ENCODE data around the gene MARCHF6. TPM values are rescaled to one million over a fixed set of nuclear protein-coding genes. Genes with fewer than 3 reads are reported as not detected.

Gene MARCHF6
- total and polyA plus RNA-seq, 9 of the 15 experiments (the other 6 are each of a cell fraction or from before 2014, with no cell fraction given): 74.1 to 456 (median 116) TPM

GRCh38 chr5:10317825-10318682 is 35.4 kb upstream of the MARCHF6 start (continued):
- no peak for TF ChIP-seq MIER1 (IDR thresholded peaks at IDR 0.05; ENCODE audit: low read depth)
- no peak for TF ChIP-seq ETS2 (tag; IDR thresholded peaks at IDR 0.05; ENCODE audit: borderline replicate concordance, poor library complexity, severe bottlenecking)
- TF ChIP-seq NFE2 (IDR thresholded peaks at IDR 0.05; ENCODE audit: low read depth): peak; percentile 59; the same call in 1 of the 2 replicates
- no peak for TF ChIP-seq RNF2 (IDR thresholded peaks at IDR 0.05)
- TF ChIP-seq NR1H2 (CRISPR knock-in tag; IDR thresholded peaks at IDR 0.05): no peak
- no peak for TF ChIP-seq NR2C1 (IDR thresholded peaks at IDR 0.05)
- TF ChIP-seq NR2C1 (tag; IDR thresholded peaks at IDR 0.05): no peak
- no peak for TF ChIP-seq HDAC6 (IDR thresholded peaks at IDR 0.05; ENCODE audit: low read depth, low read length)
- peak; percentile 56 for TF ChIP-seq FOSL1 (tag; conservative IDR thresholded peaks at IDR 0.05)
- no peak for TF ChIP-seq ZNF140 (CRISPR knock-in tag; IDR thresholded peaks at IDR 0.05)
- no peak for TF ChIP-seq ZNF449 (CRISPR knock-in tag; IDR thresholded peaks at IDR 0.05)
- no peak for TF ChIP-seq RFX7 (CRISPR knock-in tag; IDR thresholded peaks at IDR 0.05)
- 0 out of 4 replicates have a peak, but pooled peaks of 1 of the 2 experiments have one; percentile 16 for TF ChIP-seq ETV6 (IDR thresholded peaks at IDR 0.05; ENCODE audit: borderline replicate concordance in 1 of 2, low read depth in 2 of 2, low read length in 1 of 2)
- no peak for TF ChIP-seq ETV6 (CRISPR knock-in tag; IDR thresholded peaks at IDR 0.05; ENCODE audit: borderline replicate concordance)
- peak; percentile 44 for TF ChIP-seq TEAD4 (IDR thresholded peaks at IDR 0.05; ENCODE audit: low read length)
- TF ChIP-seq TEAD4 (CRISPR knock-in tag; IDR thresholded peaks at IDR 0.05; ENCODE audit: borderline replicate concordance): no peak
- no peak for TF ChIP-seq CEBPZ (IDR thresholded peaks at IDR 0.05; ENCODE audit: borderline replicate concordance, low read depth, low read length)
- peak; percentile 54; the same call in 1 of the 2 replicates for TF ChIP-seq ARID3A (IDR thresholded peaks at IDR 0.05; ENCODE audit: borderline replicate concordance, low read depth, low read length)
- TF ChIP-seq FUS (optimal IDR thresholded peaks at IDR 0.05; ENCODE audit: low read depth, low read length): no peak
- no peak for TF ChIP-seq THRA (IDR thresholded peaks at IDR 0.05)
